Right lobe of liver (tissue), 6 donors: Measurements from ENCODE around the gene AGO4. TPM values are rescaled to one million over a fixed set of nuclear protein-coding genes. Genes with fewer than 3 reads are reported as not detected.
A peak's percentile ranks its signal among the peaks of the same experiment; 100 is the strongest.
"Not testable (repeated sequence)": the region's sequence is repeated elsewhere in the genome, so short reads cannot be mapped to it uniquely, and the experiment has no call there.

Source experiments
- ATAC-seq, 4 donors: fragments of 200-7000 bp; cut with Tn5 transposase; one replicate each; pipeline ENCODE4 v1.9.1; 2020; ENCODE audit warnings: mild to moderate bottlenecking in 4 of 4, moderate library complexity in 4 of 4
- DNase-seq, 3 donors: peaks; one replicate each; pipeline ENCODE4 v3.0.0-alpha.2; 2020
- H3K27ac ChIP-seq, 3 donors: fragments of 200-600 bp; one replicate each; pipeline ENCODE4 v1.8.0; 2022
- H3K27me3 ChIP-seq, 2 donors: fragments of 200-600 bp; one replicate each; pipeline ENCODE4 v1.8.0; 2022
- H3K36me3 ChIP-seq, 4 donors: fragments of 200-600 bp; sonication (generic) in 1 of 4; one replicate each; pipeline versions ENCODE4 v1.5.1 to v1.8.0; 2017 to 2022; ENCODE audit warnings: control low read depth in 1 of 4
- H3K4me1 ChIP-seq, 4 donors: fragments of 200-600 bp; sonication (generic) in 1 of 4; one replicate each; pipeline versions ENCODE4 v1.5.1 to v1.8.0; 2017 to 2022; ENCODE audit warnings: control low read depth in 1 of 4
- H3K4me3 ChIP-seq, 3 donors: fragments of 200-600 bp; one replicate each; pipeline ENCODE4 v1.8.0; 2022
- H3K9me3 ChIP-seq, 4 donors: fragments of 200-600 bp; sonication (generic) in 1 of 4; one replicate each; pipeline versions ENCODE4 v1.5.1 to v1.8.0; 2017 to 2022; ENCODE audit warnings: control low read depth in 1 of 4
- CTCF ChIP-seq, 4 donors: fragments of 200-600 bp in 3 of 4; fragments of 450-650 bp in 1 of 4; IDR thresholded peaks; one replicate each; pipeline versions ENCODE4 v1.5.1 to v1.8.0; 2016 to 2022; ENCODE audit warnings: antibody characterized with exemption in 4 of 4, mild to moderate bottlenecking in 2 of 4
- POLR2A ChIP-seq: fragments of 450-650 bp; IDR thresholded peaks from one replicate; pipeline ENCODE4 v1.6.1; 2017; ENCODE audit warnings: antibody characterized with exemption, mild to moderate bottlenecking
- WGBS: methylation state at CpG from one replicate; pipeline ENCODE4 v1.1.6; 2018; ENCODE audit warnings: low coverage, low lambda C conversion rate; ENCODE audit not compliant: insufficient coverage; ENCODE audit errors: missing lambda C conversion rate; 5-methylcytosine and 5-hydroxymethylcytosine counted together
- intact Hi-C, 2 donors: fragments of 100-400 bp; cut with DNase I; formaldehyde crosslinking; loops; one replicate each; pipeline versions ENCODE4 v1.11.2 to v1.14.1; 2022
- total RNA-seq, 6 experiments: library from RNA; depleted of rRNA in 2 of 6; stranded (reverse); fragments of >200 nt in 2 of 6; fragmentation: NEBNext Ultra II Directional in 3 of 6; extraction: Animal tissue kit (Norgen Biotek cat#: 25700) in 3 of 6; gene quantifications; one replicate each; pipeline versions ENCODE4 v1.1.0 to v1.2.4, GENCODE V29; 2016 to 2023
- donor health status: DM: no; HTN: yes; CAD: no.
- donor health status: DM: no; HTN: no; CAD: no.
- donor health status: DM: no; HTN: no; CAD: no.
- donor health status: DM: no; HTN: yes; CAD: no.
- donor health status: DM: no; HTN: yes; CAD: no.

Gene AGO4
- total RNA-seq, 6 experiments from 2014 or later, result 6.5 to 10.4 (median 7.7) TPM

- Histone ChIP-seq H3K27ac (peak overlapping the region; percentile 57 to 80 (median 78)), H3K27me3 (no peaks in the 10 kb centered on the region), H3K36me3 (no peaks in the 10 kb centered on the region), H3K4me1 (peaks cover 0 to 10% (median 2%) of the 10 kb centered on the region in 4 donors), H3K4me3 (peak overlapping the region; percentile 79 to 93 (median 82)), H3K9me3 (no peaks in the 10 kb centered on the region)
- WGBS, result 41% methylated on average over 15 of the region's 19 CpGs
- no peak for DNase-seq
- no peak for ATAC-seq
- no peak for TF ChIP-seq CTCF (IDR thresholded peaks at IDR 0.05)
- TF ChIP-seq POLR2A, result no peak
- intact Hi-C loops, result no loop called here
These were observed 39.2 kb upstream of the AGO4 start for GRCh38 chr1:35768350-35769187.

- peak; percentile 91 to 96 (median 94) for ATAC-seq
- peak; percentile 93 to 95 (median 94) for DNase-seq
- 0% methylated on average over 5 of the region's 58 CpGs for WGBS
These were observed 38.5 kb upstream of the AGO4 start for GRCh38 chr1:35769188-35769758.

GRCh38 chr1:35773711-35774110, 34.1 kb upstream of the AGO4 start:
- Histone ChIP-seq H3K36me3 (no peaks in the 10 kb centered on the region), H3K4me3 (no peak overlapping the region), H3K27me3 (no peaks in the 10 kb centered on the region), H3K9me3 (no peaks in the 10 kb centered on the region), H3K4me1 (peaks cover 0 to 12% (median 2%) of the 10 kb centered on the region in 4 donors), H3K27ac (no peak overlapping the region)
- TF ChIP-seq POLR2A, result no peak
- no peak for TF ChIP-seq CTCF (IDR thresholded peaks at IDR 0.05)
- DNase-seq (no peak), ATAC-seq (no peak)
- intact Hi-C loops, result loop anchor here (5.0 to 10.0 kb wide), 2 partner anchors 209 to 211 kb away; no protein-coding TSS in a partner anchor

More at GRCh38 chr1:35769188-35769758, 38.5 kb upstream of the AGO4 start:
- Histone ChIP-seq H3K27ac (peak overlapping the region; percentile 57 to 80 (median 78)), H3K4me3 (peak overlapping the region; percentile 79 to 93 (median 82)), H3K36me3 (no peaks in the 10 kb centered on the region), H3K9me3 (no peaks in the 10 kb centered on the region), H3K27me3 (no peaks in the 10 kb centered on the region), H3K4me1 (peaks cover 0 to 14% (median 2%) of the 10 kb centered on the region in 4 donors)
- intact Hi-C loops, result no loop called here
- TF ChIP-seq CTCF (IDR thresholded peaks at IDR 0.05) (peak in 3 of 4 donors; percentile 5 to 15 (median 14)), POLR2A (peak; percentile 59)

GRCh38 chr1:35776172-35776571, 31.6 kb upstream of the AGO4 start:
- not testable (repeated sequence) for DNase-seq, ATAC-seq, H3K27me3 ChIP-seq, H3K9me3 ChIP-seq, H3K4me3 ChIP-seq, H3K4me1 ChIP-seq, H3K36me3 ChIP-seq, H3K27ac ChIP-seq
- 69% methylated on average over 4 of the region's 6 CpGs for WGBS
- intact Hi-C loops, result loop anchor here in 1 of 2 donors (10.0 kb wide), 1 partner anchor 211 kb away; no protein-coding TSS in a partner anchor

GRCh38 chr1:35777109-35777508, 30.7 kb upstream of the AGO4 start:
- WGBS, result 100% methylated on average over 1 of the region's 1 CpG
- H3K36me3 ChIP-seq, result no peaks in the 10 kb centered on the region
- TF ChIP-seq POLR2A, result no peak
- TF ChIP-seq CTCF (IDR thresholded peaks at IDR 0.05), result no peak
- no peak overlapping the region for H3K27ac ChIP-seq
- no peaks in the 10 kb centered on the region for H3K9me3 ChIP-seq
- DNase-seq (no peak), ATAC-seq (no peak)
- H3K4me3 ChIP-seq, result no peak overlapping the region
- intact Hi-C loops, result loop anchor here in 1 of 2 donors (10.0 kb wide), 1 partner anchor 212 kb away; no protein-coding TSS in a partner anchor
- H3K27me3 ChIP-seq, result no peaks in the 10 kb centered on the region
- H3K4me1 ChIP-seq, result peaks cover 0 to 9% (median 0%) of the 10 kb centered on the region in 4 donors
